HG03103 (cell line): Measurements from ENCODE around the gene MBP.
"Not testable (repeated sequence)": the region's sequence is repeated elsewhere in the genome, so short reads cannot be mapped to it uniquely, and the experiment has no call there.

Source experiments
- ATAC-seq: cut with Tn5 transposase; IDR thresholded peaks from one replicate; pipeline ENCODE4 v1.9.1; 2021; ENCODE audit warnings: low read depth; ENCODE audit not compliant: unreplicated experiment

The MBP gene

DNA sequence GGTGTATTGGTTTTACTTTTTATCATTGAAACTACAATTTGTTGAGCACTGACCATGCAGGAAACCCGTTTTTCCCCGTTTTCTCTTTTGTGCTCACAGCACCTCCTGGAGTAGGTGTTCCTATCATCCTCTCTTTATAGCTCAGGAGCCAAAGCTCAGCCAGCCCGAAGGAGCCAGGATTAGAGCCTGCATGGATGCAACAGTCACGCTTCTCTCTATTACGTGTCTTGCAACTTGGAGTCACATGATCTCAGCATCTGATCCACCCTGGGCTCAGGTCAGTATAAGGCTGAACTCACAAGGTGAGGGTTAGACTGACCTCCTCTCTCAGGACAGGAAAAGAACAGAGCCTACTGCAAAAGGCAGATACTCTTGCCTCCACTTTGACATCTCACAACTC lies 150.5 kb downstream of the MBP start:
- ATAC-seq, result no peak

DNA sequence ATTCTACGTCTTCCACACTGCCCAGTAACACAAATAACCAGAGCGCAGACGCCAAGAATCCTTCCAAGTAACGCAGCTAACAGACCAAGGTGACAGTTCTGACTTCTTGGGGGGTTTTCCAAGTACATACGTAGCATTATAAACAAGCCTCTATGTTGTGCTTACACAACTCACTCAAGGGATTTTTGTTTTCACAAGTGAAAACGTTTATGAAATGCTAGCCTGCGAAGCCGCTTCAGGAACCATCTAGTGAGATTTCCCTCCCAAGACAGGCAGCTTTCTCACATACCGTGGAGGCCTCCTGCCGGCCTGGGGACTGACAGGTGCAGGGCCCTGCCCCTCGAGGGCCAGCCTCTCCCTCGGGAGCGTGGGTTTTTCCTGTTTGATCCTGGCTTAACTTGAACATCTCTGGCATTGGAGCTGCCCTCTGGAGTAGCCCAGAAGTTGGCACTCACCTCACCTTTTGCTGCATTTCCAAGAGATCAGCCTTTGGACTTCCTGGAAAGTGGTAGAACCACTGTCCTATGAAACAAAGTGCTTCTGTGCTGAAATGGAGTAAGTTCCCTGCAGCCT lies 151.1 kb downstream of the MBP start:
- ATAC-seq, result peak; percentile 40

DNA sequence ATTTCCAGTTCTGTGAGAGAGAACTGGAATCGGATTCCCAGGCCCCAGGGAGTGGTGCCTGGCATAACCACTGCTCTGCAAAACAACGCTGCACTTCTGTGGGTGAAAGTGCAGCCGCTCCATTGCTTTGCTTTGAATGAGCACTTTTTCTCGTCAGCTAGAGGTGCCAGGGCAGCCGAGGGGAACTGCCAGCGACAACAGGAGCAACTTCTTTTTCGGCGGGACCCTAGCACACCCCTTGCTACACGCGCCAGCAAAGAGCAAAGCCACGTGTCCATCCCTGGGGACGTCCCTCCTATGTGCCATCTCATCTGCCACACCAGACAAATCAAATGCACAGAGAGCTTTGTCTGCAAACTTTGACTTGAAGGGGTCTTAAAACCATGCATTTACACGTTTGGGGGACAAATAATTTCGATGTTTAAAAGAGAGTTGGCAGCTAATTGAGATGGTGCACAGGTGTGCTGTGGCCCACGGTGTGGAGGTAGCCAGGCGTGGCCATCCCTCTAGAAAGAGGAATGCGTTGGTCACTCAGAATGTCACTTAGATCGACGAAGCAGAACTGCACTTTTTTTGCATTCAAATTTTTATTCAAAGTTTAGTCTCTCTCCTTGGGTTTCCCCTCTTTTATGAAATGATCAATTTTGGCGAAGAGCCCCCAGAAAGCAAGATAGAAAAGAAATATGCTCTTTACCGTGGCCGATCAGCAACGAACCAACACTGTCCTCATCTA lies 151.8 kb downstream of the MBP start:
- peak; percentile 21 for ATAC-seq

DNA sequence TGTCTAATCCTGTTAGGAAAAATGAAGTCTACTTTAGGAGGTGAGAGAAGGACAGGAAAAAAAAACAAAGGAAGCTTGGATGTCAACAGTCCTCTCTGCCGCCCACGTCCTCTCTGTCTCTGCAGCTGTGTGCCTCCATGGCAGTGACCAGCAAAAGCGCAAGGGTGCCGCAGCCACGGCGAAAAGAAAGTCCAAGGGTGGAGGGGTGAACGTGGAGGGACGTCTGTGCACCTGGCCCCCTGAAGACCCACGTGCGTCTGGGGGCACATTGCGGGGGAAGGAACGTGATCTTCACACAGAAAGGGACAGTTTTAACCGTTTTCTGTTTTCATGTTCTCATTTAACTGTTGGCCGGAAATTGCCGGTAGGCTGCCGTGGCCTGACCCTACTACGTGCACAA lies 152.7 kb downstream of the MBP start:
- ATAC-seq, result no peak

DNA sequence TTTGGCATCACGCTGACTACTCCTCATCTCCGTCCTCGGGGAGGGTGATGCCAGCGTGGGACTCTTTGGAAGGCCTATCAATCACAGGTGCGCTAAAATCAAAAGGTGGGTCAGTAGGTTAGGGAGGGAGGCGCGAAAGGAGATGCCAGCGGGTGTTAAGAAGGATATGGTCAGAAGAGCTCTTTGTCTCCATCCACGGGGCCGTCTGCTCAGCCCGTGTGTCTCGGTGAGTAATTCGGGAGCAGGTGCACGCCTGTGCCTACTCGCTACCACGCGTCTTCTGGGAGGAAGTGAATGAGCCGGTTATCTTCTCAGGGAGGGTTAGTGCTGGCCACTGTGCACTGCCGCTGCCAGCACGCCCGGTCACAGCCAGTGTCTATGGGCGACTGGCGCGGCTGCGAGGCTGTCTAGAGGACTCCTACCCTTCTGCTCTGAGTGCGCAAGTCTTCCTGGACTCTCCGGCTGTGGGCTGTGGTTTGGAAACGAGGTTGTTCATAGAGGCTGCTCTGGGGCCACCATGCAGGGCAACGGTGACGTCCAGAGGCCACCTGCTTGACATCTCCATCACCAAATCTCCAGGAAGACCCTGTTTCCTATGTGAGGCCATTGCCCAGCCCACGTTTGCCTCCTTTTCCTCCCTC lies 153.4 kb downstream of the MBP start:
- ATAC-seq, result no peak

DNA sequence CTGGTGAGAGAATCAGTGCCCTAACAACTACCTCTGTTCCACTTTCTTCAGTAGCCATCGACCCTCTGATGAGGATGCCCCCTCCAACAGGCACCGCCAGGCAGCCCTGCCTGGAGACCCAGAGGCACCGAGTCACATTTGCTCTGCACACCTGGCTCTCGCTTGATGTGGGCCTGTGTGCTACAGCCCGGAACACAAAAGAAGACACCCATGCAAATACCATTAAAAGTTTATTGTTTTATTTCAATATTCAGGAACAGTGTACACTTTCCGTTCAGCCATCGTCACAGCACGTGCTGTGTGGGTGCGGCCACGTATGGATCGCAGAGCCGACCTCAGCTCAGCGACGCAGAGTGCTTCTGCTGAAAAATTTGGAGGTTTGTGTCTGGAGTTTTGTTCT lies 154.0 kb downstream of the MBP start:
- no peak for ATAC-seq

DNA sequence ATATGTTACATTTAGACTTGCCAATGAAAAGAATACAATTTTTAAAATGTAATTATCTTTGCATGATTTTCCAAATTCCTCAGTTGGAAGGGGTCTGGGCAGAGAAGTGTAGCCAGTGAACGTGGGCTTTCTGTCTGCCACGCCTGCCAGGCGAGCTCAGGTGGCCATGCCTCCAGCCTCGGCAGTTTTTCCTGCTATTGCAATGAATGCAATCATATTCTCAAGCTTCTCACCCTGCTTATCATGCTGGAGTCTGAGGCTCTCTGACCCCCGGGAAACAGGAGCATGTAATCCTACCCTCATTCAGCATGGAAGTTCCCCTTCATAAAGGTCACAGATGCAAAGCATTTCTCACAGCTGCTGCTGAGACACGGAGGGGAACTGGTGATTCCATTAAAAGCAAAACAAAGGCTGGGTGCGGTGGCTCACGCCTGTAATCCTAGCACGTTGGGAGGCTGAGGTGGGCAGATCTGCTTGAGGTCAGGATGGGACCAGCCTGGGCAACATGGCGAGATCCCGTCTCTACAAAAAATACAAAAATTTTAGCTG lies 154.8 kb downstream of the MBP start:
- ATAC-seq, result no peak

DNA sequence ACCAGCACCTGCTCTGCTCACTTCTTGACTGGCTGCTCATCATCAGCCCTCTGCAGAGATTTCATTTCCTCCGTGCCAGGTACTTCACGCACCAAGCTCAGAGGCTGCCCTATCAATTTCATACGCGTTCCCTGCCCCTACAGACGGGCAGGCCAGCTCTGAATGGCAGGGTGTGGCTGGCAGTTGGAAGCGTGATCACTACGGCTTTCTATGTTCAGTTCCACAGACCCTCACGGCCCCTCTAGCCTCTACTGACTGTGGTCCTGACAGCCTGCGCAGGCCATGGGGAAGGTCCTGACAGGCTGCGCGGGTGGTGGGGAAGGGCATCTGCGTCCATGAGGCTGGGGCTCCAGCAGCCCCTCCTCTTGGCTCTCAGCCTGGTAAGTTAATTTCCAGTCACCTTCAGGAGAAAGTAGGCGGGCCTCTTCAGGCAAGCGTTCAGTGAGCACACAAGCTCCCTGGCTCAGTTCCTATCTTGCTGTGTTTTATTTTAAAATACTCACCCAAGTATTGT lies 155.4 kb downstream of the MBP start:
- no peak for ATAC-seq

DNA sequence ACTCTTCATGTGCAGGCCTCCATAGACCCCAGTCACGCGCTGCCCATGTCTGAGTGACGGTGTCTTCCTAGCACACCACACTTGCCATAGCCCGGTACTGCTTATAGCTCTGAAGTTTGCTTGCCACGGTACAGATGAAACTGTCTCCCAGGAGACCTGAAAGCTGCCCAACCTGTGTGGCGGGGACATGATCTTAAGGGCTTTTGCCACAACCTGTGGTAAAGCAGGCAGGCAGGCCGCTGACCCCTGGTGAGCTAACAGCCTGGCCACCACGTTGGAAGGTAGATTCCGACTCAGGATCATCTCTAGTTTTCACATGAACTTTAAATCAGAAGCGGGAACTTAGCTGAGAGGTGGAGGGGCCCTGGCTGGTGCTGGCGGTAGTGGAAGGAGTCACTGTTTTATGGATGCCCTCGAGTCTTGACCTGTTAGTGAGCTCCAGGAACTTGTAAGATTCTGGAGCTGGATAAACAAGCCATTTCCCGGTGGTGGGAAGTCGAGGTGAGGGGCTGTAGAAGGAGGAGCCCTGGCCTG lies 156.9 kb downstream of the MBP start:
- ATAC-seq, result no peak

DNA sequence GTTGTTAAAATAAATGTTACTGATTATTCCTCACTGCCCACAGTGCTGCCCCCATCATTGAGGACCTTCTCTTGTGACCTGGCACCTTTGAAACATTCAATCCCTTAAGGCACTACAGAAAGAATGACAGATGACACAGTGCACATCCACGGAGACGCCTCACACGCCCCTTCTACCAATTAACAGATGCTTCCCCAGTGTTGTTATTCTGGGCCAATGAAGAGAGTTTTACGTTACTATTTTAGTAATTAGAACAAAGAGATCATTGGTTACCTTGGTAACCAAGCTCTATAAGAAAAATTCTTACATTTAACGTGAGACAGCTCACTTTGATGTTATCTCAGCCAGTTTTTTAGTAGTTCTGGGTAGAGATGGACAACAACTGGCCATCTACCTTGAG lies 158.2 kb downstream of the MBP start:
- no peak for ATAC-seq

DNA sequence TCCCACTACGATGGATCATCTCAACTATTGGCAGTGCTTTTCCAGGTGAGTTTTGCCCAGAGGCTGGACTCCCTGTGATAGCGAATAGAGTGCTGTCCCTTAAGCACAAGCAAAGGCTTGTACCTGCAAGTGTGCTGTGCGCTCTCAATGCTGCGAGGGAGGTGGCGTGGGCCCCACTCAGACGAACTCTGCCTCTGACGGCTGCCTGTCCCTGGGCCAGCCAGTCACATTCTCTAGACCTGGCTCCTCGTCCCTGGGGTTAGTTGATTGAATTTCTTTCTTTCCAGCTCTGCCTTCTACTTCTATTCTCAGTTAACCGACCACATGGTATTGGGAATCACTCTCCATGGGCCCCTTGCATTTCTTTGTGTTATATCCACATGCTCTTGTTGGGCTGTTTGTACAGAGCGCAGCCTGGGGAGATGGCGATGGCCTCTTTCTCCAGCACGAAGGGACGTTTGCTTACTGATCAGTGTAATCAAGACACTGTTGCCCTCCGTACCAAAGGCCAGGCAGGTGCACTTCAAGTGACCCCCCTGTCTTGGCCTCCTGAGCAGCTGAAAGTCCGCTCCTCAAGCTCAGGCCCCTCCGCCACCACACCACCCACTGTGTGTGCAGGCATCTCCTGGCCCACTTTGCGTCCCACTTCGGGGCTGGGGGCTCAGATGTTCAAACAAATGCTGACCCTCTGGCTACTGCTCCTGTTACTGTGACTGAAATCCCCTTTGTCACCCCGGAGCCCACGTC lies 158.9 kb downstream of the MBP start:
- no peak for ATAC-seq

DNA sequence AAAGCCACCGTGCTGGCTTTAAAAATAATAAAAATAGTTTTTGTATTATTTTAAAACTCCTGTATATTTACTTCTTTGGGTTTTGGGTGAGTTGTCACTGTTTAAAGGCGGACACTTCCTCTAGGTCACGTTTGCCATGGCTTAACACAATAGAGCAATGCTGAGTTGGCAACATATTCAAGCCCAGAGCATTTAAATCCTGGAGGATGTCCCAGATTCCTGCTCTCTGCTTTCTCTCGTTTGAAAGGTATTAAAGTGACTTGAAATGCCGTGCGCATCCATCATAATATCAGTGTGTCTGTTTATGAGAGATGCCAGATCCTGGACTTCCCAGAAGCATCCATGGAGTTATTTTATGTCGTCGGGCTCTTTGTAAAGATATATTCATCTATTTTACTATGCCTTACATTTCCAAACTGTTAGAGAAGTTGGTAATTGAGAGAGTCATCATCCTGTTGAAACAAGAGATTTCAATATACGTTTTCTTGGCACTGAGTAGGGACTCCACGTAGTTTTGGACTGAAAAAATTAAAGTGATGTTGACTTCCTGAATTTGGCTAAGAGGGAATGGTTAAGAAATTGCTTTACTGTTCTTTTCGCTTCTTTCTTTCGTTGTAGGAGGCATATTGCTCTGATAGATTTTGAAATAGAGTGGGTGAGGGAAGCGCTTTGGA lies 159.6 kb downstream of the MBP start:
- no peak for ATAC-seq

DNA sequence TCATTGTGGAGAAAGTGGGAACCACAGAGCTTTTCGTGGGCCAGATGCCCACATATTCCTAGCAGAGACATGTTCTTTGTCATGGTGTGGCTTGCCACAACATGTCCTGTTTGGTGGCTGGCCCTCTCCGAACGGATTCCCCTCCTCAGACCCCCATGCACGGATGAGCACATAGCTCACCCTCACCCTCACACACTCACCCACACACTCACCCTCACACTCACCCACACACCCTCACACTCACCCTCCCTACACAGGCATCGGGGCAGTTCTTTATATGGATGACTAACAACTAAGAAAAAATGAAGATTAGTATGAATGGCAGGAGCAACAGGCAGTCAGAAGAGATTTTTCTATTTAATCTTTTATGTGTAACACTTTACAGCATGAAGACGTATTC lies 160.3 kb downstream of the MBP start:
- no peak for ATAC-seq

DNA sequence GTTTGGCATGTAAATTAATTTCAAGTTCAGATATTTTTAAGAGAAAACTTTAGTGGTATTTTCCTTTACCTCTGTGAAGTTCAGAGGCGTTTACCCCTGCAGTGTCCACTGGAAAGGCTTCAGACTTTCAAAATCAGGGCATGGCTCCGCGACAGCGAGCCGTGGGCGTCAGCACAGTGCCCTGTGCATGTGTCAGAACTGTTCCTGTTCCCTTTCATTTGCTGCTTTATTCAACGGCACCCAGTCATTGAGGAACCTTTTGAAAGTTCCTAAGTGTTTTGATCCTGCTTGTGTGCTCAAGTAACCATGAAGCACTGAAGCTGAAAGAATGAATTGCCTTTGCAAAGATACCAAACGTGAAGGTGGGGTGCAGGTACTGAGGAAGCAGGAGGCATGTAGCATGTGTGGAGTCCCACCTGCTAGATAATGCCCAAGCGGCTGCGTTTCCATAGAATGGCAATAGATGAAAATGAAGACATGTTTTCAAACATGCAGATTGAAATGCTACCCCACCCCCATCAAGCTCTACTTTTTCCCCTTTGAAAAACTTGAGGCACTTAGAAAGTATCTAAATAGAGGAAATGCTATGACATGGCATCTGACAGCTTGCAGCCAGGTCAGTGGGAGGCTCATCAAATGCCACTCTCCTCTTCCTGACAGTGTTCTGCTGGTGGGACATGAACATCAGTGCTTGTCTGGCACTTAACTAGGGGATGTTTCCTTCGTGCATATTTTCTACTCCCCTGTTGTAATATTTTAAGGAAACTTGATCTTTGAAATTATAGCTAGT lies 161.6 kb downstream of the MBP start:
- no peak for ATAC-seq

DNA sequence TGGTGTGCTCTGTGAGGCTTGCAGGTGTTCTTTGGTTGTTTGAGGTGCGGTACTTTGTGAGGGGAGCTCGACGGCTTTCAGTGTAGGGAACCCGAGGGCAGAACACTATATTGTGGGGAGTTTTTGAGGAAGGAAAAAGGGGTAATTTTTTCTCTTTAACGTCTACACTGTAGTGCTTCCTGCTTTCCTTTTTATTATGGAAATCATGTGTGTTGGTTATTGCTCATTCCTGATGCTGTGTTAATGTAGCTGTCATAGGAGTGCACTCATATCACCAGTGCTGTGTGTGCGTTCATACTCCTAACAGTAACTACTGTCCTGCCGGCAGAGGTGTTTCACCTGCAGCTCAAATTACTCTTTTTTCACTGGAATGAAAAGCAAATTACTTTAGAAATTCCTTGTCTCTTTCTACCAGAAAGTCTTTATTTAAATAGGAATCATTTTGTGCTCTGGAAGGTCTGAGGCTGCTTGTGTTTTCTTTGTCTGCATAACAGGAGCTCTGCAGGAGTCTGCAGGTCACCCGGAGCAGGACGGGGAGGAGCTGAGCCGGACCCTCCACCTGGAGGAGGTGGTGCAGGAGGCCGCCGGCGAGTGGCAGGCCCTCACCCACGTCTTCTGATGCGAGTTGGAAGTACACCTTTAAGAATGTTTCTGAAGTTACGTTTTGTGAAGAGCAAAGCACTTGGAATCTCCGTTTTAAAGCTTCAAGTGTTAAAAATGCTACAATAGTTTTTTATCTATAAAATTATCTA lies 164.7 kb downstream of the MBP start:
- ATAC-seq, result no peak

DNA sequence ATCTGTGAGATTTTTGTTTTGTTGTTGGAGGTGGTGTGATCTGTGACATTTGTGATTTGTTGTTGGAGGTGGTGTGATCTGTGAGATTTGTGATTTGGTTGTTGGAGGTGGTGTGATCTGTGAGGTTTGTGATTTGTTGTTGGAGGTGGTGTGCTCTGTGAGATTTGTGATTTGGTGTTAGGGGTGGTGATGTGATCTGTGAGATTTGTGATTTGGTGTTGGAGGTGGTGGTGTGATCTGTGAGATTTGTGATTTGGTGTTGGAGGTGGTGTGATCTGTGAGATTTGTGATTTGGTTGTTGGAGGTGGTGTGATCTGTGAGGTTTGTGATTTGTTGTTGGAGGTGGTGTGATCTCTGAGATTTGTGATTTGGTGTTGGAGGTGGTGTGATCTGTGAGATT lies 165.3 kb downstream of the MBP start:
- not testable (repeated sequence) for ATAC-seq

DNA sequence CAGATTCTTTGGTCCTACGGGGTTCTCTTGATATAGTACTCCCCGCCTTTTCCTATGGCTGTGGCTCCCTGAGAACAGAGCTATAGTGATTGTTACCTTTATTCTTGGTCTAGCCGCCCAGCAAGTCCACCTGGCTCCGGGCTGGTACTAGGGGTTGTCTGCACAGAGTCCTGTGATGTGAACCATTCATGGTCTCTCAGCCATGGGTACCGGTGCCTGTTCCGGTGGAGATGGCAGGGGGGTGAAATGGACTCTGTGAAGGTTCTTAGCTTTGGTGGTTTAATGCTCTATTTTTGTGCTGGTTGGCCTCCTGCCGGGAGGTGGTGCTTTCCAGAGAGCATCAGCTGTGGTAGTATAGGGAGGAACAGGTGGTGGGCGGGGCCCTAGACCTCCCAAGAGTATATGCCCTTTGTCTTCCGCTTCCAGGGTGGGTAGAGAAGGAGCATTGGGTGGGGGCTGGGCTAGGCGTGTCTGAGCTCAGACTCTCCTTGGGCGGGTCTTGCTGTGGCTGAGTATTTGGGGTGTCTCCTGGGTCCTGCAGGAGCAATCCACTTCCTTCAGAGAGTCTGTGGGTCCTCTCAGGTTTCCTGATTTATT lies 166.9 kb downstream of the MBP start:
- peak; percentile 50 for ATAC-seq

DNA sequence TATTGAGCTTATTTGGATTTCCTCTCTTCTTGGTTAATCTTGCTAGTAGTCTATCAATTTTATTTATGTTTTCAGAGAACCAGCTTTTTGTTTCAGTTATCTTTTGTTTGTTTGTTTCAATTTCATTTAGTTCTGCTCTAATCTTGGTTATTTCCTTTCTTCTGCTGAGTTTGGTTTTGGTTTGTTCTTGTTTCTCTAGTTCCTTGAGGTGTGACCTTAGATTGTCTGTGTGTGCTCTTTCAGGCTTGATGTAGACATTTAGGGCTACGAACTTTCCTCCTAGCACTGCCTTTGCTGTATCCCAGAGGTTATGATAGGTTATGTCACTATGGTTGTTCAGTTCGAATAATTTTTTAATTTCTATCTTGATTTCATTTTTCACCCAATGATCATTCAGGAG lies 168.6 kb downstream of the MBP start:
- ATAC-seq, result peak; percentile 67
